Measurements from ENCODE around the gene NT5C2. TPM values are rescaled to one million over a fixed set of nuclear protein-coding genes. Genes with fewer than 3 reads are reported as not detected.
A peak's percentile ranks its signal among the peaks of the same experiment; 100 is the strongest.

NT5C2 gene
- total RNA-seq, 1 experiment from 2014 or later: 76.1 TPM

GRCh38 chr10:103102195-103102594 is 90.9 kb downstream of the NT5C2 start (continued):
- TF ChIP-seq TCF7 (CRISPR knock-in tag; IDR thresholded peaks at IDR 0.05; ENCODE audit: low read depth) (no peak), IRF1 (CRISPR knock-in tag; IDR thresholded peaks at IDR 0.05) (no peak), FOXP1 (CRISPR knock-in tag; IDR thresholded peaks at IDR 0.05; ENCODE audit: borderline replicate concordance) (no peak), E2F1 (CRISPR knock-in tag; IDR thresholded peaks at IDR 0.05) (no peak), CREB1 (CRISPR knock-in tag; IDR thresholded peaks at IDR 0.05) (no peak)
- TF ChIP-seq, protein P1, sequence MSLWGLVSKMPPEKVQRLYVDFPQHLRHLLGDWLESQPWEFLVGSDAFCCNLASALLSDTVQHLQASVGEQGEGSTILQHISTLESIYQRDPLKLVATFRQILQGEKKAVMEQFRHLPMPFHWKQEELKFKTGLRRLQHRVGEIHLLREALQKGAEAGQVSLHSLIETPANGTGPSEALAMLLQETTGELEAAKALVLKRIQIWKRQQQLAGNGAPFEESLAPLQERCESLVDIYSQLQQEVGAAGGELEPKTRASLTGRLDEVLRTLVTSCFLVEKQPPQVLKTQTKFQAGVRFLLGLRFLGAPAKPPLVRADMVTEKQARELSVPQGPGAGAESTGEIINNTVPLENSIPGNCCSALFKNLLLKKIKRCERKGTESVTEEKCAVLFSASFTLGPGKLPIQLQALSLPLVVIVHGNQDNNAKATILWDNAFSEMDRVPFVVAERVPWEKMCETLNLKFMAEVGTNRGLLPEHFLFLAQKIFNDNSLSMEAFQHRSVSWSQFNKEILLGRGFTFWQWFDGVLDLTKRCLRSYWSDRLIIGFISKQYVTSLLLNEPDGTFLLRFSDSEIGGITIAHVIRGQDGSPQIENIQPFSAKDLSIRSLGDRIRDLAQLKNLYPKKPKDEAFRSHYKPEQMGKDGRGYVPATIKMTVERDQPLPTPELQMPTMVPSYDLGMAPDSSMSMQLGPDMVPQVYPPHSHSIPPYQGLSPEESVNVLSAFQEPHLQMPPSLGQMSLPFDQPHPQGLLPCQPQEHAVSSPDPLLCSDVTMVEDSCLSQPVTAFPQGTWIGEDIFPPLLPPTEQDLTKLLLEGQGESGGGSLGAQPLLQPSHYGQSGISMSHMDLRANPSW (CRISPR knock-in tag; conservative IDR thresholded peaks at IDR 0.05; ENCODE audit: low read depth): no peak

GRCh38 chr10:103100620-103101019 is 92.5 kb downstream of the NT5C2 start:
- POLR2A ChIA-PET: interaction anchor here (0.8 kb wide), 1 partner anchor 23 kb away, joined by 3 read pairs; no protein-coding TSS in a partner anchor
- no peaks in the 10 kb centered on the region for H3K27me3 Mint-ChIP-seq (ENCODE audit: low read depth)
- CTCF ChIA-PET: interaction anchor here (1.2 to 3.1 kb wide), 3 partner anchors 10 to 144 kb away, joined by 3 to 22 read pairs (median 7); no protein-coding TSS in a partner anchor
- peaks cover 30% of the 10 kb centered on the region for H3K36me3 Mint-ChIP-seq
- H3K4me1 Mint-ChIP-seq: peaks cover 14% of the 10 kb centered on the region
- H3K9me3 Mint-ChIP-seq: no peaks in the 10 kb centered on the region
- DNase-seq (ENCODE audit: low spot score): no peak
- ATAC-seq: peak; percentile 51
- no peak overlapping the region for H3K27ac Mint-ChIP-seq
- H3K4me3 Mint-ChIP-seq: no peak overlapping the region
- TF ChIP-seq, protein P2, sequence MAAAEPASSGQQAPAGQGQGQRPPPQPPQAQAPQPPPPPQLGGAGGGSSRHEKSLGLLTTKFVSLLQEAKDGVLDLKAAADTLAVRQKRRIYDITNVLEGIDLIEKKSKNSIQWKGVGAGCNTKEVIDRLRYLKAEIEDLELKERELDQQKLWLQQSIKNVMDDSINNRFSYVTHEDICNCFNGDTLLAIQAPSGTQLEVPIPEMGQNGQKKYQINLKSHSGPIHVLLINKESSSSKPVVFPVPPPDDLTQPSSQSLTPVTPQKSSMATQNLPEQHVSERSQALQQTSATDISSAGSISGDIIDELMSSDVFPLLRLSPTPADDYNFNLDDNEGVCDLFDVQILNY (CRISPR knock-in tag; IDR thresholded peaks at IDR 0.05): no peak
- no peak for TF ChIP-seq RELA (CRISPR knock-in tag; IDR thresholded peaks at IDR 0.05; ENCODE audit: borderline replicate concordance)
- TF ChIP-seq GTF2I (CRISPR knock-in tag; conservative IDR thresholded peaks at IDR 0.05): no peak
- no peak for TF ChIP-seq CREM (CRISPR knock-in tag; IDR thresholded peaks at IDR 0.05)
- TF ChIP-seq SP1 (CRISPR knock-in tag; conservative IDR thresholded peaks at IDR 0.05): no peak
- TF ChIP-seq, protein P3, sequence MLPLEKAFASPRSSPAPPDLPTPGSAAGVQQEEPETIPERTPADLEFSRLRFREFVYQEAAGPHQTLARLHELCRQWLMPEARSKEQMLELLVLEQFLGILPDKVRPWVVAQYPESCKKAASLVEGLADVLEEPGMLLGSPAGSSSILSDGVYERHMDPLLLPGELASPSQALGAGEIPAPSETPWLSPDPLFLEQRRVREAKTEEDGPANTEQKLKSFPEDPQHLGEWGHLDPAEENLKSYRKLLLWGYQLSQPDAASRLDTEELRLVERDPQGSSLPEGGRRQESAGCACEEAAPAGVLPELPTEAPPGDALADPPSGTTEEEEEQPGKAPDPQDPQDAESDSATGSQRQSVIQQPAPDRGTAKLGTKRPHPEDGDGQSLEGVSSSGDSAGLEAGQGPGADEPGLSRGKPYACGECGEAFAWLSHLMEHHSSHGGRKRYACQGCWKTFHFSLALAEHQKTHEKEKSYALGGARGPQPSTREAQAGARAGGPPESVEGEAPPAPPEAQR (CRISPR knock-in tag; IDR thresholded peaks at IDR 0.05): no peak
- TF ChIP-seq OVOL2 (CRISPR knock-in tag; IDR thresholded peaks at IDR 0.05; ENCODE audit: borderline replicate concordance): no peak
- TF ChIP-seq, protein P4, sequence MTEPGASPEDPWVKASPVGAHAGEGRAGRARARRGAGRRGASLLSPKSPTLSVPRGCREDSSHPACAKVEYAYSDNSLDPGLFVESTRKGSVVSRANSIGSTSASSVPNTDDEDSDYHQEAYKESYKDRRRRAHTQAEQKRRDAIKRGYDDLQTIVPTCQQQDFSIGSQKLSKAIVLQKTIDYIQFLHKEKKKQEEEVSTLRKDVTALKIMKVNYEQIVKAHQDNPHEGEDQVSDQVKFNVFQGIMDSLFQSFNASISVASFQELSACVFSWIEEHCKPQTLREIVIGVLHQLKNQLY (CRISPR knock-in tag; IDR thresholded peaks at IDR 0.05): no peak
- TF ChIP-seq FOXP1 (CRISPR knock-in tag; IDR thresholded peaks at IDR 0.05; ENCODE audit: borderline replicate concordance): no peak
- TF ChIP-seq ZNF232 (CRISPR knock-in tag; IDR thresholded peaks at IDR 0.05): no peak
- no peak for TF ChIP-seq CDX4 (CRISPR knock-in tag; IDR thresholded peaks at IDR 0.05; ENCODE audit: borderline replicate concordance)
- no peak for TF ChIP-seq TP53 (CRISPR knock-in tag; IDR thresholded peaks at IDR 0.05)
- TF ChIP-seq MYBL2 (CRISPR knock-in tag; IDR thresholded peaks at IDR 0.05): no peak
- TF ChIP-seq MXD4 (CRISPR knock-in tag; IDR thresholded peaks at IDR 0.05; ENCODE audit: borderline replicate concordance): no peak
